HepG2 (cell line): ENCODE data around the gene CCT7. TPM values are rescaled to one million over a fixed set of nuclear protein-coding genes. Genes with fewer than 3 reads are reported as not detected.
A peak's percentile ranks its signal among the peaks of the same experiment; 100 is the strongest.

Source experiments
- DPF2 ChIP-seq: sonication (generic); formaldehyde crosslinking; IDR thresholded peaks from 2 replicates; pipeline ENCODE4 v1.4.0; 2020; ENCODE audit warnings: mild to moderate bottlenecking, low read depth, missing genetic modification reagents, borderline replicate concordance
- EP300 ChIP-seq, 3 experiments: sonication (generic) in 1 of 3; formaldehyde crosslinking in 1 of 3; IDR thresholded peaks; 2 replicates each; pipeline versions ENCODE4 v1.5.1 to v1.6.1; 2011 to 2020; ENCODE audit warnings: low read depth in 2 of 3, low read length in 2 of 3, borderline replicate concordance in 1 of 3, improper control_type of control experiment in 1 of 3, mild to moderate bottlenecking in 1 of 3, missing genetic modification reagents in 1 of 3, moderate library complexity in 1 of 3
- FLYWCH1 ChIP-seq: sonication (generic); formaldehyde crosslinking; IDR thresholded peaks from 2 replicates; pipeline ENCODE4 v1.8.1; 2023; ENCODE audit warnings: mild to moderate bottlenecking, missing genetic modification reagents
- FOXO1 ChIP-seq: sonication (generic); formaldehyde crosslinking; IDR thresholded peaks from 2 replicates; pipeline ENCODE4 v1.4.0; 2020; ENCODE audit warnings: missing genetic modification reagents
- HNF4G ChIP-seq, 2 experiments: sonication (generic) in 1 of 2; formaldehyde crosslinking in 1 of 2; IDR thresholded peaks; 2 replicates each; pipeline versions ENCODE4 v1.4.0 to v1.6.1; 2011 to 2020; ENCODE audit warnings: borderline replicate concordance in 2 of 2, low read depth in 2 of 2, mild to moderate bottlenecking in 2 of 2, low read length in 1 of 2, missing genetic modification reagents in 1 of 2, moderate library complexity in 1 of 2
- MXD4 ChIP-seq: IDR thresholded peaks from 2 replicates; pipeline ENCODE4 v1.6.1; 2016; ENCODE audit warnings: mild to moderate bottlenecking, missing biosample characterization, missing genetic modification reagents
- NR2C2 ChIP-seq: sonication (generic); formaldehyde crosslinking; IDR thresholded peaks from 2 replicates; pipeline ENCODE4 v1.4.0; 2020; ENCODE audit warnings: missing genetic modification reagents, mild to moderate bottlenecking, moderate library complexity, borderline replicate concordance
- SMARCC2 ChIP-seq: fragments of 450-650 bp; IDR thresholded peaks from 2 replicates; pipeline ENCODE4 v1.6.1; 2017; ENCODE audit warnings: antibody characterized with exemption, mild to moderate bottlenecking
- SOX6 ChIP-seq, 2 experiments: fragments of 450-650 bp in 1 of 2; sonication (generic) in 1 of 2; formaldehyde crosslinking in 1 of 2; IDR thresholded peaks; 2 replicates each; pipeline versions ENCODE4 v1.4.0 to v1.6.1; 2017 to 2020; ENCODE audit warnings: antibody characterized with exemption in 1 of 2, mild to moderate bottlenecking in 1 of 2, missing genetic modification reagents in 1 of 2
- ZBTB20 ChIP-seq: sonication (generic); formaldehyde crosslinking; IDR thresholded peaks from 2 replicates; pipeline ENCODE4 v1.8.1; 2023; ENCODE audit warnings: missing genetic modification reagents, low read depth, mild to moderate bottlenecking, borderline replicate concordance
- ZBTB26 ChIP-seq: IDR thresholded peaks from 2 replicates; pipeline ENCODE4 v1.6.1; 2016; ENCODE audit warnings: missing compliant biosample characterization, missing genetic modification reagents, borderline replicate concordance
- ZBTB49 ChIP-seq: sonication (generic); formaldehyde crosslinking; IDR thresholded peaks from 2 replicates; pipeline ENCODE4 v1.4.0; 2020; ENCODE audit warnings: missing genetic modification reagents, borderline replicate concordance
- ZNF296 ChIP-seq: sonication (generic); formaldehyde crosslinking; conservative IDR thresholded peaks from 2 replicates; pipeline ENCODE4 v1.5.0; 2020; ENCODE audit warnings: mild to moderate bottlenecking, missing genetic modification reagents
- ZNF329 ChIP-seq: sonication (generic); formaldehyde crosslinking; IDR thresholded peaks from 2 replicates; pipeline ENCODE4 v1.9.0; 2021; ENCODE audit warnings: low read depth, mild to moderate bottlenecking, missing genetic modification reagents
- ZNF331 ChIP-seq: sonication (generic); formaldehyde crosslinking; IDR thresholded peaks from 2 replicates; pipeline ENCODE4 v1.4.0; 2020; ENCODE audit warnings: missing genetic modification reagents
- ZNF430 ChIP-seq: sonication (generic); formaldehyde crosslinking; IDR thresholded peaks from 2 replicates; pipeline ENCODE4 v1.9.0; 2021; ENCODE audit warnings: mild to moderate bottlenecking, missing genetic modification reagents
- ZNF576 ChIP-seq: sonication (generic); formaldehyde crosslinking; IDR thresholded peaks from 2 replicates; pipeline ENCODE4 v1.4.0; 2020; ENCODE audit warnings: mild to moderate bottlenecking, missing genetic modification reagents
- ZNF749 ChIP-seq: sonication (generic); formaldehyde crosslinking; IDR thresholded peaks from 2 replicates; pipeline ENCODE4 v1.8.0; 2022; ENCODE audit warnings: mild to moderate bottlenecking, missing genetic modification reagents, moderate library complexity, borderline replicate concordance
- ZNF770 ChIP-seq: sonication (generic); formaldehyde crosslinking; IDR thresholded peaks from 2 replicates; pipeline ENCODE4 v1.5.0; 2020; ENCODE audit warnings: mild to moderate bottlenecking, missing genetic modification reagents
- ZSCAN22 ChIP-seq: sonication (generic); formaldehyde crosslinking; IDR thresholded peaks from 2 replicates; pipeline ENCODE4 v1.4.0; 2020; ENCODE audit warnings: mild to moderate bottlenecking, missing genetic modification reagents
- ZSCAN29 ChIP-seq: sonication (generic); formaldehyde crosslinking; conservative IDR thresholded peaks from 2 replicates; pipeline ENCODE4 v1.4.0; 2020; ENCODE audit warnings: mild to moderate bottlenecking, missing genetic modification reagents
- polyA plus RNA-seq, 8 experiments: library from polyadenylated mRNA; depleted of rRNA in 3 of 8; stranded (reverse) in 7 of 8; unstranded in 1 of 8; fragments of >200 nt; fragmentation: Illumina TruSeq in 4 of 8; extraction: Trizol in 4 of 8; gene quantifications; 2 replicates each; pipeline versions ENCODE4 v1.2.1 to v1.2.3, GENCODE V29; 2011 to 2016; ENCODE audit warnings: low read depth in 4 of 8, missing spikeins in 1 of 8, mixed read lengths in 1 of 8; ENCODE audit not compliant: insufficient read depth in 1 of 8
- total RNA-seq, 5 experiments: library from RNA; depleted of rRNA; stranded (reverse); fragments of >200 nt; fragmentation: Illumina TruSeq; extraction: Trizol; gene quantifications; 2 replicates each; pipeline ENCODE4 v1.2.3, GENCODE V29; 2016; ENCODE audit warnings: low read depth in 1 of 5

CCT7 gene
- total and polyA plus RNA-seq, 2 of the 13 experiments (the other 11 are each of a cell fraction or from before 2014, with no cell fraction given) = 347 to 517 TPM

- TF ChIP-seq EP300 (IDR thresholded peaks at IDR 0.05; ENCODE audit: low read depth in 2 of 2, low read length in 2 of 2) (0 out of 4 replicates have a peak, but pooled peaks of 1 of the 2 experiments have one; percentile 15), EP300 (CRISPR knock-in tag; IDR thresholded peaks at IDR 0.05; ENCODE audit: borderline replicate concordance) (no peak), ZNF296 (CRISPR knock-in tag) (no peak), ZNF430 (peak; percentile 84; the same call in 1 of the 2 replicates), SOX6 (IDR thresholded peaks at IDR 0.05) (no peak), SOX6 (CRISPR knock-in tag; IDR thresholded peaks at IDR 0.05) (peak; percentile 49), ZNF329 (CRISPR knock-in tag) (no peak), ZNF770 (peak; percentile 36; the same call in 1 of the 2 replicates), ZSCAN29 (CRISPR knock-in tag) (no peak), ZBTB49 (no peak), MXD4 (peak; percentile 32; the same call in 1 of the 2 replicates), NR2C2 (CRISPR knock-in tag) (peak; percentile 54), DPF2 (CRISPR knock-in tag) (peak; percentile 40; the same call in 1 of the 2 replicates), ZNF576 (CRISPR knock-in tag) (peak; percentile 87), ZNF749 (CRISPR knock-in tag) (no peak), ZNF331 (CRISPR knock-in tag) (no peak), SMARCC2 (no peak), ZBTB20 (CRISPR knock-in tag) (0 out of 2 replicates have a peak, but pooled peaks have one; percentile 26), FLYWCH1 (CRISPR knock-in tag) (peak; percentile 67; the same call in 1 of the 2 replicates), FOXO1 (CRISPR knock-in tag) (no peak), ZSCAN22 (CRISPR knock-in tag) (0 out of 2 replicates have a peak, but pooled peaks have one; percentile 23), HNF4G (IDR thresholded peaks at IDR 0.05; ENCODE audit: borderline replicate concordance, low read depth, low read length) (0 out of 2 replicates have a peak, but pooled peaks have one; percentile 14), HNF4G (CRISPR knock-in tag; IDR thresholded peaks at IDR 0.05; ENCODE audit: borderline replicate concordance, low read depth) (no peak; the same call in none of the 2 replicates), ZBTB26 (CRISPR knock-in tag) (no peak)
Observed at GRCh38 chr2:73284296-73285158, 50.4 kb downstream of the CCT7 start, which contains the start of gene FBXO41 (continued).
